NCI-H1694 treated with DMSO at 0.1 percent for 48 hours (cell line): ENCODE measurements around the gene NT5M.

Experiments used
- DNase-seq: peaks from one replicate; lab custom pipeline; 2025; lab: John Stamatoyannopoulos, UW

The NT5M gene

DNA sequence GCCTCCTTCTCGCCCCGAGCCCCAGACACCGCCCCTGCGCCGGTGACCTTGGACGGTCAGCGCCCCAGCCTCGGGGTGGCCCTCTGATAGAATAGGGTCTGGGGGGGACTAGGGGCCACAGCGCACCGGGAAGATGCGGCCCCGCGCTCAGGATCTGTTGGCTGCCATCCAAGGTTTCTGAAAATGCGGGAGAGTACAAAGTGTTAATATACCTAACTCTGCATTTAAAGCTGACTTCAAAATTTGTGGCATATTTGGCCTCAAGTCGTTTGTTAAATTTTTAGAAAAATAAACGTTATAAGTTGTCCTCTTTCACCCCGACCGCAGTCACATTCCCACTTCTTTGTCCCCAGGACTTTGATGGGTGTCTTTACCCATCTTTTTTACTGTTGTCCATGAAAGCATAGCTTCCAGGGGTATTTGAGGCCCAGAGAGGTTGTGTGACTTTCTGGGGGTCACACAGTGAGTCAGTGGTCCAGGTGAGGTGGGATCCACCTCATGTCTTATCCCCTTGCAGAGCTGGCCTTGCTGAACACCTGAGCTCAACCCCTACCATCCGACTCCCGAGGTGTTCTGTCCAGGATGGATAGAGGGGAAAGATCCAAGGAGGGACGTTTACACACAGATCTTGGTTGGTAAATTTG, 796 bp downstream of the NT5M start:
- DNase-seq, result no peak

DNA sequence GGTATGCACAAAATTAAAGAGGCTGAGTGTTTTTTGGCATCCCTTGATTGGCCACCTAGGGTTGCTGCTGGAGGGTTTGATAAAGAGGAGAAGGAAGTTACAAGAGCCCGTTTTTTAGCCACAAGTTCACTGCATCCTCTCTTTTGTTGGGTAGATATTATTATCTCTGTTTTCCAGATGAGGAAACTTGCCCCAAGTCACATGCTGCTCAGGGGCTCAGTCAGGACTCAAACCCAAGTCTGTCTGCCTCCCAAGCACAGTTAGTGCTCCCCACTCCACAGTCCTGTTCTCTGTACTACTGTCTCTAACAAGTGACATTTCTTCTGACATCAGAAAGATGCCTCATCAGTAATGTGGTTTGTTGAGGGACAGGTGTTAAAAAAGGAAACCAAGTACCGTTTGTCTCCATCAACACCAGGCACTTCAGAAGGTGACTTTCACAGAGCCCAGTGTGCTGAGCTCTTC, 1.4 kb downstream of the NT5M start:
- DNase-seq, result no peak

DNA sequence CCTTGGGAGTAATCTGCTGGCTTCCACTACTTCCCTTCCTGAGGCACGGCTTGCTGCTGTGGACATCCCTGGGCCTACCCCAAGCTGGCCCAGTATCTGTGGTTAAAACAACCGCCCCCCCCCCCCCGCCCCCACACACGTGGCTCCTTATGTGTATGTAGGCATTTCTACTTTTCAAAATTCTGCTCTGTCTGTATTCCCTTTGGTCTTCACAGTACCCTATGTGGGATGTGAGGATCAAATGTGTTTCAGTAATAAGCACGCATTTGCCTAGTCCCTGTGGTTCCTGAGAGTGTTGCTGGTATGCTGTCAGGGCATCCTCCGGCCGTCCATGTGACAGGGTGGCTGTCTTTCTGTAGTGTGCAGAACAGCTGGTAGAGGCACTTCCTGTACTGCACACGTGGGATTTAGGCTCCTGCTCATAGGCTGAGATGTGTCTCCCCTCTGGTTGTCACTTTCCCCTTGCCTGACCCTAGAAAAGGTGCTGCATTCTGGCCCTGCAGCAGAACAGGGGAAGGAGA, 2.2 kb downstream of the NT5M start:
- DNase-seq, result peak; percentile 72

DNA sequence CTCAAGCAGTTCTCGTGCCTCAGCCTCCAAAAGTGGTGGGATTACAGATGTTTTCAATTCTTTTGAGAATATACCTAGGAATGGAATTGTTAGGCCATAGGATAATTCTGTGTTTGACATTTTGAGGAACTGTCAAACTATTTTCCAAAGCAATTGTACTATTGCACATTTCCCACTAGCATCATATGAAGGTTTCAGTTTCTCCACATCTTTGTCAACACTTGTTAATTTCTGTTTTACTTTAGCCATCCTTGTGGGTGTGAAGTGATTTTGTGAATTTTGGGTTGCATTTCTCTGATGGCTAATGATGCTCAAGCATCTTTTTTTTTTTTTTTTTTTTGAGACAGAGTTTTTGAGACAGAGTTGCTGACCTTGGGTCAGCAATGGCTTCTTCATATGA, 6.2 kb downstream of the NT5M start:
- DNase-seq, result no peak

DNA sequence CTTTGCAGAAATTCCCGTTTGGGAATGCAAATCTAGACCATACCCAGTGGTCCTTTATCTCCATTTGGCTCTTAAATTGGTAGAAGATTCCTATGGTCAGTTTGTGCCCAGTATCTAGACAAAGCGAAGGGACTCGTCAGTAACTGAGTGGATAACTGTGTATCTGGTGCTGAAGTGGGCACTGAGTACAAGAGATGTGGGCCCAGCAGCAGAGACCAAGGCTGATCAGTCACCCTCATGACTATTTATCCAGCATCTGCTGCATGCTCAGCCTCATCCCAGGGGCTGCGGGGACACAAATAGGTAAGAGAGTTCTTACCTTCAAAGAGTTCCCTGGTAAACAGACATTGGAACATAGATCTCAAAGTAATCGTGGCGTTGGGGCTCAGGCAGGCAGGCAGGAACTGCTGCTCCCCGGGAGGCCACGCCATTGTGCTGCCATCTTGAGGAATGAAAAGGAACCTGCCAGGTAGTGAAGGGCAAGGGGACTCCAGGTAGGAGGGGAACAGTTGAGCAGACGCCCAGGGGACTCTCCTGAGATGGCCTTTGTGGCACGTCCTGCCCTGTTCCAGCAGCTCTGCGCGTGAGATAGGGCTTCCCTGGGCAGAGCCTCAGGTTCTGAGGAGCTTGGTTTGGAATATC, 10.3 kb downstream of the NT5M start:
- no peak for DNase-seq

DNA sequence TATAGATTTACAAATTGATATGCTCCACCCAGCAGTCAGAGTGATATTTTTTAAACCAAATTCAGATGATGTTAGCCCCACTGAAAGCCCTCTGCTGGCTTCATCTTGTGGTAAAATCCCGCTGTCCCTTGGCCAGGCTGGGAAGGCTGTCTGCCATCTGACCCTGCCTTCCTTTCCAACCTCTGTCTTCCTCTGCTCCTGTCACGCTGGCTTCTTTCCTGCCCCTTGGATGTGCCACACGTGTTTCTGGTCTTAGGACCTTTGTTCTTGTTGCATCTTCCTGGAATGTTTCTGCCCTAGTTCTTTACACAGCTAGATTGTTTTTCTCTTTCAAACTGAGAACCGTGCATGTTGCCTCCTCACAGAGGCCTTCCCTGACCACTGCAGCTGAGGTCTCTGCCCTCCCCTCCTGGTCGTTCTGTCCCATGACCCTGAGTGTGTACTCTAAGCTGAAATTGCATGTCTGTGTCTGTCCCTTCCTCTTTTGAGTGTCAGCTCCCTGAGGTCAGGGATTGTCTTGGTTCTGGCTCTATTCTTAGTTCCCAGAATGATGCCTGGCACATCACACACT, 11.4 kb downstream of the NT5M start:
- DNase-seq, result no peak

DNA sequence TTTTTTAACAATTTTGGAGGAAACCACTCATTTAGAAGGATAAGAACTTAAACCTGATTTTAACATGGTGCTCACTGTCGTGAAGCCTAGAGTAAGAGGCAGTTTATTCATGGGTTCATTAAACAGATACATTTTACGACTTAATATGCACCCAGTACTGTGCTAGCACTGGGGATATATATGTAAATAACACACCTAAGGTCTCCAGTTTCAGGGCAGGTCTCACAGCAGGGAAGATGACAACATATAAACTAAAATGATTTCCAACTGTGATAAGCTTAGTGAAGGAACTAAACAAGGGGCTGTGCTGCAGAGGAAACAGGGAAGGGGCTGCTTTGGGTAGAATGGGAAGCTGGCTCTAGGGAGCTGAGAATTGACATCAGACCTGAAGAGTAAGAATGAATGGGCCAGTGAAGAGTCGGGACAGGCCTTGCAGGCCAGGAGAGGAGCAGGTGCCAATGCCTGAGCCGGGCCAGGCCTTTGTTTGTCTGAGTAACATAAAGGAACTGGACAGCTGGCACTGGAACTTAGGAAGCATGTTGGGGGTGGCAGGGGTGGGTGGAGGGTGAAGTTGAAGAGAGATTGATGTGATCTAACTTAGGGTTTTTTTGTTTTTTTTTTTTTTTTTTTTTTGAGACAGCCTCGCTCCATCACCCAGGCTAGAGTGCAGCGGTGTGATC, 12.1 kb downstream of the NT5M start:
- no peak for DNase-seq

DNA sequence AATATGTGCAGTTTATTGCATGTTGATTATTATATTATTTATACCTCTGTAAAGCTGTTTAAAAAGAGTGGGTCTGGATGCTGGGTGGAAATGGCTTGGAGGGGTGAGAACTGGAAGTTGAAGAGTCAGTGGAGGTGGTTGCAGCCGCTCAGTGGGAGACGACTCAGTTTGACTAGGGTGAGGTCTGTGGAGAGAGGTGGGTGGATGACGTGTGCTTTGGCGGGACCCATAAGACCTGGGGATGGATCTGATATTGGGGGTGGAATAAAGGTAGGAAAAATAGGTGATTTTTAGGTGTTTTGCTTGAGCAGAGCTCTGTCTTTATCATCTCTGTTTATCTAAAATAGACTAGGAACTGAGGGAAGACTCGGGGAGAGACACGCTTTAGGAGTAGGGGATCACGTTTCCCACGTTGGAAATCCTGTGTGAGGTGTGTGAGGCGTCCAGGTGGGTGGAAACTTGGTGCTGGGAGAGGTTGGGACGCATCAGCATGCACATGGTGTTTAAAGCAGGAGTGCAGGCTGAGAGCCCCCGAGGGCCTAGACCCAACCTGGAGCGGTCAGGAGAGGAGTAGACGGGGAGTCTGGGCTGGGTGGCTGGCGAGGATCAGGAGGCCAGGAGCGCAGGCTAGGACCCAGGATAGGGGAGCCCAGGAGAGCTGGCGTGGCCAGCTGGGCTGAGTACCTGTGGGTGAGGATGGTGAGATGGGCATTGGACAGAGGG, 17.2 kb downstream of the NT5M start:
- no peak for DNase-seq

DNA sequence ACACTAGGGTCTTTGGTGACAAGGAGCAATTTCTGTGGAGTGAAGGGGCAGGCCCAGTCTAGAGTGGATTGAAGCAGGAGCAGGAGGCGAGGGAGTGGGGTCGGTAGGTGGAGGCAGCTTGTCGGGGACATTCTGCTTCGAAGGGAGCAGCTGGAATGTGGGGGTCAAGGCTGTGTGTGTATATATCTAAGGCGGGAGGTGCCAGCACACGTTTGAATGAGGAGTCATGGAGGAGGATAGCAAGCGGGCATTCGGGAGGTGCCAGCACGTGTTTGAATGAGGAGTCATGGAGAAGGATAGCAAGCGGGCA, 17.7 kb downstream of the NT5M start:
- no peak for DNase-seq

DNA sequence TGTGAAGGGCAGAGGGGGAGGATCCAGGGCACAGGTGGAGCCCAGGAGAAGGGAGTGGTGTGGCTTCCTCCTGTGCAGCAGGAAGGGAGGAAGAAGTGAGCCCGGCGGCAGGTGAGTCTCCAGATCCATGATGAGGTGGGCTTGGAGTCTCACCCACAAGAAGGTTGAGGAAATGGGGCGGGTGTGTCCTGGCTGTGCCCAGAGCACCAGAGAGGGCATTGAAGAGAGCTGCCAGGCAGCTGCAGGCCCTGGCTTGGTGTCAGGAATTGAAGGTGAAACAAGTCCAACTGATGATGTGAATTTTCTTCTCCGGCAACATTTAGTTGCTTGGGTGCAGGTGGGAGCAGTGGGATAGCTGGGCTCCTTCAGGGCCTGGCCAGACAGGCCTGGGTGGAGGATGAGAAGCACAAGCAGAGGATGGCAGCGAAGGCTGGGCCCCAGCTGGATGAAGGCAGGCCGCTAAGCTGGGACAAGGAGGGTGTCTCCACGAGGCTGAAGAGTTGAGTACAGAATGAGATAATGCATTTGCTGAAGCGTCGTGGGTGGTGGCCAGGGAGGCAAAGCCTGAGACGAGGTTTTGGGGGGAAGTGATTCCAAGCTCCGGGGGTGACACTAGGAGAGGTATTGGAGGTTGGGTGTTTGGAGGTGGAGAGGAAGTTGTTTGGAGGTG, 18.3 kb downstream of the NT5M start:
- DNase-seq, result no peak

DNA sequence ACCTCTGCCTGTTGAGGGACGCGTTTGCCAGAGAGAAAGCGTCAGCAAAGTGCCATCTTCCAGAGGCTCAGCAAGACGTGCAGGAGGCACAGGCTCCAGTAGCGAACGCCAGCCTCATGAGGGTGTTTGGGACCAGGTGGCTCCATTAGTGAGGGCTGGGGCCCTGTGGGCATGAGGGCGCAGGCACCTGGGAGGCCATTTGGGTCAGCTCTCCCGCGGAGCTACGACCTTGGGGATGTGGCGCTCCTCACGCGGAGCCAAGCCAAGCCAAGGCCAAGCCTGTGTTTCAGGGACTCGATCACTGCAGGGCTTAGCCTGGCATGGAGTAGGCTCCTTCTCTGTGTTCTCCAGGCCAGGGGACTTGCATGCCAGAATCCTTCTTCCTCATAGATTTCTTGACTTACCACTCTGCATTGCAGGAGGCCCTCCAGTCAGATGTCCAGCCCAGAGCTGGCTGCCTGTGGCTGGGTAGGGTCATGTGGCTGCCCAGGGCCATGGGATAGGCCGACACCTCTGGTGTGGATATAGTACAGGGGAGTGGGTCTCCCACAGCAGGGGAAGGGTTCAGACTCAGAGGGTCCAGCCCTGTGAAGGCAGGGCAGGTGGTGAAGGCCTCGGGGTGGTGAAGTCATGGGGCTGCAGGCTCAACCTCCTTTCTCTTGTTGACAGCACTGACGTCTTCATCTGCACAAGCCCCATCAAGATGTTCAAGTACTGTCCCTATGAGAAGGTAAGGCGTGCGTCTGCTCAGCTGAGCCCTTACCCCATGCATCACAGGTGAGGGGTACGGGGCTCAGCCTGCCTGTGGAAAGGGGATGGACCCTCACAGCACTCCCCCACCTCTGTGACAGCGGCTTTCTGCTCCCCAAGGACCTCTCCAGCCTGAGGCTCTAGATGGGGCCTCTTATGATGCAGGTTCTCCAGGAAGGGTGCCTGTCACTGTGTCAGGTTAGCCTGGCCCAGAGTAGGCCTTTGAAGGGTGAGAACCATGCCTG, 19.6 kb downstream of the NT5M start:
- DNase-seq, result no peak

DNA sequence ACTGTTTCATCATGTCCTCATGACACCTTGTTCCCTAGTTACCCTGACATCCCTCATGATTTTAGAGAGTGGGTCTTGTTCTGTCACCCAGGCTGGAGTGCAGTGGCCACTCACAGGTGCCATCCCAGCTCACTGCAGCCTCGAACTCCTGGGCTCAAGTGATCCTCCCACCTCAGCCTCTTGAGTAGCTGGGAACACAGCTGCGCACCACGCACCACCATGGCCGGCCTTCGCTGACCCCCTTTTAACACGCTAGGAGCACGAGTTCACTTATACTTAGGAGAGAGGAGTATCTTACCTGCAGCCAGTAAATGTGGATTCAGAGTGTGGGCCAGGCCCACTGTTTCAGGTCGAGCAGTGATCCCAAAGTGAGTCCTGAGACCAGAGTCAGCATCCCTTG, 21.4 kb downstream of the NT5M start:
- no peak for DNase-seq

DNA sequence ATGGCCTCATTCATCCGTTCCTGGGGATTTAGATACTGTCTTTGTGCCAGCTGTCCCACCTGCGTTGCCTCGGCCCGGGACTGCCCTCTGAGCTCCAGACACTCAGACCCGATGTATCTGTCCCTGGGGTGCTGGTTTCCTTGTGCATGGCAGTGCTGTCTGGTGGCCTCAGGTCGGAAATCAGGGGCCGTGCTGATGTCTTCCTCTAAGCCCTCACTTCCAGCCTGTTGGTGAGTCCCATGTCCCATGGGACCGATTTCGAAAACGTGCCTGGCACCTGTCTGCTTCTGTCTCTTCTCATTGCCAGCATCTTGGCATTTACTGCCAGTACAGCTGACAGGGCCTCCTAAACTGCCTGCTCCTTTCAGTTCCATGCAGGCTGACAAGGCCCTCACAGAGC, 22.1 kb downstream of the NT5M start:
- DNase-seq, result no peak

DNA sequence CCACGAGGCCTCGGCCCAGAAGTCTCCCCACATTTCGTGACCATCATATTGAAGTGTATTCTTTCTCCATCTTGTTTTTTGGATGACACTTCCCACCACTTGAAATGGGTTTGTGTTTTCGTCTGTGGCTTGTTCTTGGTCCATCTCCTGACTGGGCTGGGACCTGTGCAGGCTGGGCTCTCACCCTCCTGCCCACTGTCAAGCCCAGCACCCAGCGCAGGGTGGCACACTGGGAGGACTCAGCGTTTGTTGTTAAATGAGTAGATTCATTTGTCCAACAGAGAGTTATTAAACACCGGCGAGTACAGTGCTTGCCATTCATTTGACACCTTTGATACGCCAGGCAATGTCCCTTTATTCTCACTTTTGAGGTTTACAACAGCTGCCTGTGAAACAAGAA, 22.6 kb downstream of the NT5M start:
- DNase-seq, result no peak

DNA sequence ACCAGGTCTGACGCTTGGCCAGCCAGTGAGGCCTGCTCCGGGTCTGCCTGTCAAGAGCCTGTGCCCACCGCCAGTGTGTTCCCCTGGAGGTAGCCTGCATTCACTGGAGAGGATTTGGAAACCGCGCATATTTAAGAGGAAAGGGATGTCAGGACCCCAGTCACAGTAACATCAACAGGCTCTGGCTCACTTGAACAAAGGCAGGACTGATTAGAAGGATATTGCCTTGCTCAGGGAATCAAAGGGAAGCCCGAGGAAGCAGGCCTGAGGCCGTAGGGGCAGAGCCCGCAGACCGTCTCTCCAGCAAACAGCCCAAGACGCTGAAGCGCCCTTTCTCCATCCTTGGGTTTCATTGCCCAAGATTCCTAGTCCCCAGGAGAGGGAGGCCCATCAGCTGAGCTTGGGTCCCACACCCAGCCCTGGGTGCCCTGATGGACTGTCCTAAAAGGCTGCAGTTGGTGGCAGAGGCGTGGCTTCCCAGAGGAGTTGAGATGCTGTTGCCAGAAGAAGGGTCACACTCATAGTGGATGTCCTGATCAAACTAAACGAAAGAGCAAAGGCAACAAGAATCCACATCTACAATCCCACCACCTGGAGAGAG, 23.2 kb downstream of the NT5M start:
- DNase-seq, result no peak

DNA sequence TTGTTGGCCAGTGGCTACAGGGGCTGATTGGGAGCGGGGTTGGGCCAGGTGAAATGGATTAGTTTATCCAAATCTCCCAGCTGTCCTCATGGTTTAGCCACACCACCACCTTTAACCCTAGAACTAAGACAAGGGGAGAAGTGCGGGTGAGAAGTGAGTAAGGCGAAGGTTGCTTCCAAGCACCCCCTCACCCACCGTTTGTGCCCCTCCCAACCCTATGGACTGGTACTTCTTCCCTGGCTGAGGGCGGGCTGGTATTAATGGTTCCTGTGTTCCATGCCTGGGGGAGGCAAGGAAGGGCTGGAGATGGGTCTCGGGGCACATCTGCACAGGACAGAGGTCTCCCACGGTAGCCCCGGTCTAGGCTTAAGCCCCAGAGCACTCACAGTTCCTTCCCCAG, 25.1 kb downstream of the NT5M start:
- no peak for DNase-seq

DNA sequence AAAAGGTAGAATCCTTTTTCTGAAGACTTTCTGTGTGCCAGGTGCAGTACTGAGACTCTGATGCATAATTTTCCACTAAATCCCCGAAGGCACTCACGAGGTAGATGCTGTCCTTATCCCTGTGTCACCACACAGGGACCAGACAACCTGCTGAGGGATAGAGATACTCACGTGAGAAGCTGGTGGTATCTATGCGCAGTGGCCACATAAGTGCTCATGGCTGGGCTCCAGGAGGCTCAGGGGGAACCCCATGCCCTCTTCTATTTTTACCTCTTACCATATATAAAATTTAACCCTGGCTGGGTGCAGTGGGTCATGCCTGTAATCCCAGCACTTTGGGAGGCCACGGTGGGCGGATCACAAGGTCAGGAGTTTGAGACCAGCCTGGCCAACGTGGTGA, 38.3 kb downstream of the NT5M start:
- DNase-seq, result no peak

DNA sequence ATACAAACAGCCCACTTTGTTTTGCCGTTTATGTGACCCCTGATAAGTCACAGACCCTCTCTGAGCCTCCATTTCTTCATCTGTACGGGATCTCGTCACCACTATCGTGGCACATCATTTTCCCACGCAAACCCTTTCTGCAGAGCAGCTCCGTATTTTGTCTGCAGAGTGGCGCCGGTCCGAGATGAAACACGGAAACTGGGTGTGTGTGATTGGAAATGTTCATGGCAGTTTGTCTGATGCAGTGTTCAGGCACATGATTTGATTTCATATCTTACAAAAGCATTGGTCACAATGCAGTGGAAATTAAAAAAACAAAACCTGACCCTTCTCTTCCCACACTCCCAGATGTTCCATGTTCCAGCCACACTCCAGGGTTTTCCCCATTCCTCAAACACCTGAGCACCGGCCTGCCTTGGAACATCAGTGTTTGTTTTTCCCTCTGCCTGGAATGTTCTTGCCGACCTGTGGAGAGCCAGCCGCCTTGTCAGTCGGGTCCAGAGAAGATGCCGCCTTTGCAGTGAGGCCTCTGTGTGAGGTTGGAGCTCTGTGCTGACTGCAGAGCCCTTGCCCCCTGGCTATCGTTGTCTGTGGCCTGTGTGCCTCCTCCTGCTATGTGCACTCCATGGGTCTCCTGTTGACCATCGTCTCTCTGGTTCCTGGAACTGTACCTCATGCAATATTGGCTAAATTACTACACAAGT, 39.2 kb downstream of the NT5M start:
- DNase-seq, result no peak

DNA sequence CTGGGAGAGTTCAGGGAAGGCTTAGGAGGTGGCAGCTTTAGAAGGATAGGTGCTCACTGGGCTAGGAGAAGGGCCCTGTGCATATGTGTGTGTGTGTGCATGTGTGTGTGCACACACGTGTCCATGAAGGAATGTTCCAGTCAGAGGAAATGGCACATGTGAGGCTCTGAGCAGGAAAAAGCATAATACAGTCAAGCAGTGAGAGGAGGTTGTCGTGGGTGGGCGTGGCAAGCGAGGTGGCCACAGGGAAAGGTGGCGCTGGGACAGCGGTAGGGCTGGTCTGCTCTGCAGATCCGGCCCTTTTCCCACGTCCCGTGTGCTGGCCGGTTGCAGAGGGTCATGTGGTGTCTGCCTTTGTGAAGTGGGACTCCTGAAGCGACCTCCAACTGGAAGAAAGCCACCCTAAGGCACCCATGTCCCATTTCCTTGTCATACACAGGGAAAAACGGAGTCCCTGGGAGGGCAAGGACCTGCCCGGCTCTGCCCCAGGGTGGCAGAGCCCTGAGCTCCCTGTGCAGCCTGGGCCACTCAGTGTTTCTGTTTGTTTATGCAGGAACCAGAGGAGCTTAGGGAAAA, 40.1 kb downstream of the NT5M start:
- no peak for DNase-seq
